AG04450 (cell line): ENCODE results near the gene TXNRD2. TPM values are rescaled to one million over a fixed set of nuclear protein-coding genes. Genes with fewer than 3 reads are reported as not detected.

Experiments used
- CTCF ChIA-PET: fragments of 300-600, 350-600 bp; formaldehyde crosslinking; extraction: SDS; loops from one replicate; lab custom pipeline; 2022; ENCODE audit warnings: antibody characterized with exemption, inconsistent platforms; lab: Charles Lee
- POLR2A ChIA-PET: fragments of 350-600 bp; formaldehyde crosslinking; extraction: SDS; loops from one replicate; lab custom pipeline; 2021; ENCODE audit warnings: antibody characterized with exemption, inconsistent platforms; lab: Yijun Ruan, JAX
- DNase-seq: peaks from one replicate; pipeline ENCODE4 v3.0.0-alpha.2; 2011; ENCODE audit warnings: low read depth, low spot score
- H3K27ac ChIP-seq: one replicate; pipeline ENCODE4 v1.5.1; 2012; ENCODE audit warnings: low read depth, low read length, control low read depth
- H3K27me3 ChIP-seq: one replicate; pipeline ENCODE4 v1.6.0; 2012; ENCODE audit warnings: low read length; ENCODE audit not compliant: control insufficient read depth, insufficient read depth
- H3K4me3 ChIP-seq: 2 replicates; pipeline ENCODE4 v1.5.1; 2011; ENCODE audit warnings: mild to moderate bottlenecking, low read depth, low read length, control low read depth
- H3K9me3 ChIP-seq: 2 replicates; pipeline ENCODE4 v1.5.1; 2012; ENCODE audit warnings: low read length; ENCODE audit not compliant: control insufficient read depth, insufficient read depth
- CTCF ChIP-seq: IDR thresholded peaks from 2 replicates; pipeline ENCODE4 v1.5.1; 2011; ENCODE audit warnings: low read depth, low read length, control low read depth, inconsistent platforms
- polyA plus RNA-seq: library from polyadenylated mRNA; depleted of rRNA; stranded (reverse); fragments of >200 nt; gene quantifications from 2 replicates; pipeline ENCODE4 v1.2.3, GENCODE V29; 2011; rRNA removed

The TXNRD2 gene
- polyA plus RNA-seq, 1 experiment: 13.3 TPM

GRCh38 chr22:19827341-19828034, 114.1 kb downstream of the TXNRD2 start:
- ChIA-PET CTCF (no interaction called here), POLR2A (no interaction called here)
- Histone ChIP-seq H3K4me3 (no peak overlapping the region), H3K9me3 (no peaks in the 10 kb centered on the region; the same call in 1 of the 2 replicates), H3K27ac (no peak overlapping the region), H3K27me3 (no peaks in the 10 kb centered on the region)
- TF ChIP-seq CTCF: no peak
- no peak for DNase-seq

GRCh38 chr22:19826619-19826950, 115.0 kb downstream of the TXNRD2 start:
- TF ChIP-seq CTCF: no peak
- no peak overlapping the region for H3K4me3 ChIP-seq
- H3K27ac ChIP-seq: no peak overlapping the region
- ChIA-PET POLR2A (no interaction called here), CTCF (no interaction called here)
- no peaks in the 10 kb centered on the region; the same call in 1 of the 2 replicates for H3K9me3 ChIP-seq
- no peak for DNase-seq
- H3K27me3 ChIP-seq: no peaks in the 10 kb centered on the region

- CTCF ChIA-PET: no interaction called here
- TF ChIP-seq CTCF: no peak
- Histone ChIP-seq H3K4me3 (no peak overlapping the region), H3K9me3 (no peaks in the 10 kb centered on the region; the same call in 1 of the 2 replicates), H3K27ac (no peak overlapping the region), H3K27me3 (no peaks in the 10 kb centered on the region)
- DNase-seq: no peak
- POLR2A ChIA-PET: no interaction called here
Observed at GRCh38 chr22:19825904-19826618, 115.6 kb downstream of the TXNRD2 start.

Other genes starting within 250 kb of the TXNRD2 start
- 13.1 and 15.5 TPM in 2 replicates for gene SEPTIN5, start 227.3 kb downstream of the TXNRD2 start, polyA plus RNA-seq
- gene GP1BB, start 218.3 kb downstream of the TXNRD2 start, polyA plus RNA-seq: 0.20 and 0.60 TPM in 2 replicates
- gene TBX1, start 181.0 kb downstream of the TXNRD2 start, polyA plus RNA-seq: not detected in 2 replicates
- gene GNB1L, start 86.9 kb downstream of the TXNRD2 start, polyA plus RNA-seq: 1.3 and 1.6 TPM in 2 replicates
- 9.5 and 13.1 TPM in 2 replicates for gene RTL10, start 86.9 kb downstream of the TXNRD2 start, polyA plus RNA-seq
- 79.4 and 105 TPM in 2 replicates for gene COMT, start within 50 bp of the TXNRD2 start, polyA plus RNA-seq
- gene ARVCF, start 75.0 kb upstream of the TXNRD2 start, polyA plus RNA-seq: 5.6 and 8.2 TPM in 2 replicates
- 21.3 and 27.5 TPM in 2 replicates for gene TANGO2, start 79.3 kb upstream of the TXNRD2 start, polyA plus RNA-seq
- 22.0 and 22.8 TPM in 2 replicates for gene DGCR8, start 138.4 kb upstream of the TXNRD2 start, polyA plus RNA-seq
- gene RANBP1, start 174.3 kb upstream of the TXNRD2 start, polyA plus RNA-seq: 154 and 174 TPM in 2 replicates
- gene TRMT2A, start 175.4 kb upstream of the TXNRD2 start, polyA plus RNA-seq: 15.6 and 20.4 TPM in 2 replicates
- gene ZDHHC8, start 190.0 kb upstream of the TXNRD2 start, polyA plus RNA-seq: 13.5 and 21.9 TPM in 2 replicates
- not detected in 2 replicates for gene CCDC188, start 209.2 kb upstream of the TXNRD2 start, polyA plus RNA-seq